Hematopoietic multipotent progenitor cell treated with erythropoietin and hydrocortisone succinate and interleukin-3 and kit ligand, for 4 days (in vitro differentiated cells): Measurements from ENCODE around the gene EPC2.
"Not testable (repeated sequence)": the region's sequence is repeated elsewhere in the genome, so short reads cannot be mapped to it uniquely, and the experiment has no call there.

ENCODE experiments used
- DNase-seq: peaks from one replicate; pipeline ENCODE4 v3.0.0-alpha.2; 2015

The EPC2 gene

DNA sequence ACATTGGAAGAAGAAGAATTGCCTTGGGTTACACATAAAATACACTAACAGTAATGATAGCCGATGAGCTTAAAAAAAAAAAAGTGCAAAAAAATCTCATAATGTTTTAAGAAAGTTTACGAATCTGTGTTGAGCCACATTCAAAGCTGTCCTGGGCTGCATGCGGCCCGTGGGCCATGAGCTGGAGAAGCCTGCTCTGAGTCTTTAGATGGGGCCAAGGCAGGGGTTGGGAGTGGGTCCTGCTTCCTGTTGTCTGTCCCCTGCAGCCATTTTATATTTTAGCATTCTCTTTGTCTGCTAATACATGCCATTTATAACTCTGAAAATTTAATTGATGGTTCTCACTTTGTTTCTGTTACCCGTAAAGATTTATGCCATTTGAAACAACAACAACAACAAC lies 93.2 kb downstream of the EPC2 start:
- DNase-seq, result no peak

DNA sequence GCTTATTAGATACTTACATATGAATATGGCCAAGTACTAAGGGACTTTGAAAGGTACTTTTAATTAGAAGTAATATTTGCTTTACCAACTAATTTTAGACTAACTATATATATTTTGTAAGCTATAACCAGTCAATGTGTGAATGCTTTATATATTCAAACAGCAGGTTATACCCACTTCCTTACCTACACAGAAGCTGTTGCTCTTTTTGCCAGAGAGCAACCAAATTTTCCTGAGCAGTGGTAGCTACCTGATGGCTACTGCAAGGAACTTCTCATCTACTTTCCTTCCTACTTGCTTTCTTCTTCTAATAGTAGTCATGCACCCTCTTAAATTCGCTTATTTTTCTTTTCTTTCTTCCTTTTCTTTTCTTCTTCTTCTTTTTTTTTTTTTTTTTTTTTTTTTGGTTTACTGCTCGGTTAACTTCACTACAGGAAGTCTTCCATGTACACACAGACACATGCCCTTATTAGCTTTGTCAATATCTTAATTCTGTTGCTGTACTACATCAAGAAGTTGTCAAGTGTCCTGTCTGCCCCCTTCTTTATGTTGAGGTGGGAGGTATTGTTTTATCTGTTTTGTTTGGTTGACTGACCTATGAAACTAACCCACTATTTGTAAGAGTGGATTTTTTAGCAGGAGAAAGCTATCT lies 95.0 kb downstream of the EPC2 start:
- no peak for DNase-seq

DNA sequence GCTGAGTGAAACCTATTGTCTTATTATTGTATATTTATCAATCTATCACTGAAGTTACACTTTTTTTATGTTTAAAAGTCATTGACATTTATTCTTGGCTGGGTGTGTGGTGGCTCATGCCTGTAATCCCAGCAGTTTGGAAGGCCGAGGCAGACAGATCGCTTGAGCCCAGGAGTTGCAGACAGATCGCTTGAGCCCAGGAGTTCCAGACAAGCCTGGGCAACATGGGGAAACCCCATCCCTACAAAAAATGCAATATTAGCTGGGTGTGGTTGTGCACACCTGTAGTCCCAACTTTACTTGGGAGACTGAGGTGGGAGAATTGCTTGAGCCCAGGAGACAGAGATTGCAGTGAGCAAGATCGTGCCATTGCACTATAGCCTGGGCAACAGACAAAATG lies 97.8 kb downstream of the EPC2 start:
- DNase-seq, result no peak

DNA sequence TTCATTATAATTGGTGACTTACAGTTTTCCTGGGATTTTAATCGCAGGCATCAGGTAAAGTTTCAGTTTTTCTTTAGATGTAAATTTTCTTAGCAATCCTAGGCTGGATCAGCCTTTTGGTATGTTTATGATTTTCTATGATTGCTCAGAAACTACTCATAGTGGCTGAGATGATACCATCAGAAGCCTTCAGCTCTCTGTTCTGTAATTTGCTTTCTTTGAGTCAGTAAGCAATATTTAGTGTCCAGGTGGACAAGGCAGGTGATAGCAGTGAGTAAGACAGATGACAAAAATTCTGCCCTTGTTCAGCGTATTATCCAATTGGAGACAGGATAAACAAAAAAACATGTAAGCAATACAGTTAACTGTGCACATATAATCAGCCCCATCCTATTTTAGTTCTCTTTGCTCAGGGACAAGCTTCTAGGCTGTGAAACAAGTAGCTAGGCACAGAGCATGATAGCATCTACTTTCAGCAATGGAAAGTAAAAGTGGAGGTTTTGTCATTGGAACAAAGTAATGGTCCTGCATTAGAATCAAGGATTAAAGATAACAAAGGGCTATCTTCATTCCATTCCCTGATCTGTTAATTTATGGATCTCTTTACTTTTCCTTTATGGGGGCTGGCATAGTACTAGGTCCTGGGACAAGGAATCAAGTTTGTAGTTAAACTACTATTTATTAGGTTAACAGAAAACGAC lies 100.8 kb downstream of the EPC2 start:
- DNase-seq, result no peak

DNA sequence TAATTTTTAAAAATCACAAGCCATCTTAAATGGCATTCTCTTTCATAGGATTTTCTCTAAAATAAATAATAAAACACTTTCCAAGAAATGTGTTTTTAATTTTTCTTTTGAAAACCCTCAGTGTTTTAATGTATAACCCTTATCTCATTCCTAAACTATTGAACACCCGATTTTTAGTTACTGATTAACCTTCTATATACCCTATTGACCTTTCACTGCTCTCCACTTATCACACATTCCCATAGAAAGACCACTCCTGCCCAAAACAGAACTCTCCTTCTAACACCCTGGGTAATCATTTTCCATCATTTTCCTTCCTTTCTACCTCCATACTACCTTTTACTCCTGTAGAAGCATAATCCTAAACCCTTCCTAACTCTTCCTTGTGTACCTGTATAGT lies 102.4 kb downstream of the EPC2 start:
- DNase-seq, result no peak

DNA sequence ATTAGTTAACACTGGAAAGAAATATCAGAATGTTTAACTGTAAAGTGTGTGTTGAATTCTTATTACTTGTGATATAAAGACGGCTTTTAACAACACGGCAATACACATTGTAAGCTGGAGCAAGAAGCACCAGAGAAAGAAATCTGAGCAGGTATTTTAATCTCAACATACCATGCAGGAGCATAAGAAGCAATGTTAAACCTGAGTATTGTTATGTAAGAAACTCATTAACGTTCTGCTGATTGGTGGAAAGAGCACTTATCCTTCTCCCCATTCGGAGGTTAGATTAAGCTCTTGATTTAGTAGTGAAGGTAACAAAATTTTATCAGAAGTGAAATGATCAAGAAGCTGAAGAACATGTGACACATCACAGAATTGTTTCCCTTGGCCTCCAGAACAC lies 107.4 kb downstream of the EPC2 start:
- no peak for DNase-seq

DNA sequence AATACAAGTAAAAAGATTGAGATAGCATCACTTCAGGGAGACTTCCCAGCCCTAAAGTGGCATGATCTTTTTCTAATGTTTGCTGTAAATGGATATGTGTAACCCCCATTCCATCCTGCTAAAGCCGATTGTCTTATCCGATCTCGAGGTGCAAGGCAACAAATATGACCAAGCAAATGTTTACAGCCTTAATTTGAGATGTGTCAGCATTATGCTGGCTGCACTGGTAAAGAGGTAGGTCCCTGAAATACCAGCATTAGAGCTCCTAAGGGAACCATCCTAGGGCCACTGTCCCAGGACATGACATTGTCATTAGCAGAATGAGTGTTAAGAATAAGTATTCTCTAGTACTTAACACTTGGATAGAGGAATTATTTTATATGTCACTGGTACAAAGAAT lies 108.4 kb downstream of the EPC2 start:
- no peak for DNase-seq

DNA sequence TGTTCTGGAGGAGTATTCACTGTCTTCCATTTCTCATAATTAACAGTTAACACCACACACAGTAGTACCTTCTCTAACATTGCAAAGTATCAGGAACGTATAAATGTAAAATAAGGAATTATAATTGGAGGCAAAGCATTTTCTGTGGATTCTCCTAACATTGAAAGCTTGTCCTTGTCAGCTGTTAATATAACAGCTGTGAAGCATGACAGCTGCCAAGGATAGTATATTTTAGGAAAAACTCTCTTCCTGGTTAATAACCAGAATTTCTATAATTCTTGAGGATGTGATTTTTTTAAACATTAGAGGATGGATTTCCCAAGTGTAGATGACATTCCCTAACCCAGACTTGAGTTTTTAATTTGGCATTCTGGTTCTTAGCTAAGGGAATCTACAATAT lies 110.3 kb downstream of the EPC2 start:
- no peak for DNase-seq

DNA sequence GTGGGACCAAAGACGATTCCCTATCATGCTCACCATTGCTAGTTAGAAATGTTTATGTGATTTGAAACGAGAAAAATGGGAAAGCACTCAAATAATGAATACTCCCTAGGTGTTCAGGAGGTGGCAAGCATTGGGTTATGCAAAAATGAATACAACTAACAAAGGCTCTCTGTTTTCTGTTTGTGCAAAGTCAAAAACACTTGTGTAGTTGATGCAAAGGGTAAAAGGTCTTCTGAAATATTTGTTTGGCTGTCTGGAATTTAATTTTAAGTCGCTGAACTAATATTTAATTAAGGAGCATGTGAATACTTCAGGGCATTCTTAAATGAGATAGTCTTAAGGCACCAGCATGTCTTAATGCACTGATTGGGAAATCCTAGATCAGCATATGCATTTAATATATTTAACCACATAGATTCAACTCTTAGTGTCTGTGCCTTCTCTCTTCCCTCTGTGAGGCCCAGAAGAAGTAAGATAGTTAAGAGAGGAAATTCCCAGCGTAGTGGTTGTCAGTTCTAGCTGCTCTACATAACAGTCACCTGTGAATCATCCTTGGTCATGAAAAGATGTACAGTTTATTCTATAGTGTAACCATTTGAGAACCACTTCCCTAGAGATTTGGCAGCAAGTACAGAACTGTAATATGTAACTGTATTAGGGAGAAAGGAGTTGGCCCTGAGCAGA lies 111.9 kb downstream of the EPC2 start:
- DNase-seq, result no peak

DNA sequence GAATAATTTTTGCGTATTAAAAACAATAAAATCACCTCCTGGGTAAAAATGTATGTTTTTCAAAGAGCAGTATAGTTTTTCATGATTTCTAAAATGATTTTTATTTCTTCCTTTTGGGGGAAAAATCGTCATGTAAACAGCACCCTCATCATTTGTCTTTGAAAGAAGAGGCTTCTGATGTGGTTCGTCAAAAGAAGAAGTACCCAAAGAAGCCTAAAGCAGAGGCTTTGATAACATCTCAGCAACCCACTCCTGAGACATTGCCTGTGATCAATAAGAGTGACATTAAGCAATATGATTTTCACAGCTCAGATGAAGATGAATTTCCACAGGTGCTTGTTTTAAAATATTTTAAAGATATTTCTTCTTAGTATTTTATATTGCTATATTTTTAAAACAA lies 120.3 kb downstream of the EPC2 start:
- DNase-seq, result peak; percentile 33

DNA sequence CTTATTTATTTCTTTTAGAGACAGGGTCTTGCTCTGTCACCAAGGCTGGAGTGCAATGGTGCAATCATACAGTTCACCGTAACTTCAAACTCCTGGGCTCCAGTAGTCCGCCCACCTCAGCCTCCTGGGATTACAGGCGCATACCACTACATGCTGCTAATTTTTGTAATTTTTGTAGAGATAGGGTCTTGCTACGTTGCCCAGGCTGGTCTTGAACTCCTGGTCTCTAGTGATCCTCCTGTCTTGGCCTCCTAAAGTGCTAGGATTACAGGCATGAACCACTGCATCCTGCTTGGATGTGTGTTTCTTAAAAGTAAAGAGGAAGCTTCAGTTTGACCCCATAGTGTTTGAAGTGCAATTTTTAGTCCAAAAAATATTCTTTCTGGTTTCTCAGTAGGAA lies 125.5 kb downstream of the EPC2 start:
- no peak for DNase-seq

DNA sequence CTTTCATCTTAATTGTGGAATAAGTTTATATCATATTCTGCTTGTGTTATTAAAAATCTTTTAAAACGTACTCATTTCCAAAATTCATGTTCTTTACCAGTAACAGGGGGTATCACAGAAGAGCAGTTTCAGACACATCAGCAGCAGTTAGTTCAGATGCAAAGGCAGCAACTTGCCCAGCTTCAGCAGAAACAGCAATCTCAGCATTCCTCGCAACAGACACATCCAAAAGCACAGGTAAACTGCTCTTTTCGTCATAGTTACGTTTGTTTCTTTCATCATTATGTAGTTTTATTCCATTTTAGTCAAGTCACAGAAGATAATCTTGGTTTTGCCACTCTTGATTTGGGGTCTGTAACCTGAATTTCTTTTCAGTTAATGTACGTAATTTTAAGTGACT lies 137.0 kb downstream of the EPC2 start:
- no peak for DNase-seq

DNA sequence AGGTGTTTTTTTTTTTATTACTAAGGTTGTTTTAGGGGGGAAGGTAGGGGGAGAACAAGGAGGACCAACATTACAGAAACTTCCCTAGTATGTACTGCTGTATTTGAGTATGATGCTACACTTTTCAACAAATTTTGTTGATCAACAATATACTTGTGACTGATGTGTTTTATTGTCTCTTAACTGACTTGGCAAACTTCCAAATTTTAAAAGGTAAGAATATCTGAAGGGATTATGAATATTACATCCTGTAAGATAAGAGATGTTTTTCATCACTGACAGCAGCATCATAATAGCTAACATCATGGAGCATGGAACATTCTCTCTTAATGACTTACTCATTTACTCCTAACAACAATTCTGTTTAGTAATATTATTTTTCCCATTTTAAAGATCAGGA lies 144.5 kb downstream of the EPC2 start:
- DNase-seq, result no peak

DNA sequence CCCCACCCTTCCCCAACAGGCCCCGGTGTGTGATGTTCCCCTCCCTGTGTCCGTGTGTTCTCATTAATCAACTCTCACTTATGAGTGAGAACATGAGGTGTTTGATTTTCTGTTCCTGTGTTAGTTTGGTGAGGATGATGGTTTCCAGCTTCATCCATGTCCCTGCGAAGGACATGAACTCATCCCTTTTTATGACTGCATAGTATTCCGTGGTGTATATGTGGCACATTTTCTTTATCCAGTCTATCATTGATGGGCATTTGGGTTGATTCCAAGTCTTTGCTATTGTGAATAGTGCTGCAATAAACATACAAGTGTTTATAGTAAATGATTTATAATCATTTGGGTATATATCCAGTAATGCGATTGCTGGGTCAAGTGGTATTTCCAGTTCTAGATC lies 145.6 kb downstream of the EPC2 start:
- DNase-seq, result not testable (repeated sequence)

DNA sequence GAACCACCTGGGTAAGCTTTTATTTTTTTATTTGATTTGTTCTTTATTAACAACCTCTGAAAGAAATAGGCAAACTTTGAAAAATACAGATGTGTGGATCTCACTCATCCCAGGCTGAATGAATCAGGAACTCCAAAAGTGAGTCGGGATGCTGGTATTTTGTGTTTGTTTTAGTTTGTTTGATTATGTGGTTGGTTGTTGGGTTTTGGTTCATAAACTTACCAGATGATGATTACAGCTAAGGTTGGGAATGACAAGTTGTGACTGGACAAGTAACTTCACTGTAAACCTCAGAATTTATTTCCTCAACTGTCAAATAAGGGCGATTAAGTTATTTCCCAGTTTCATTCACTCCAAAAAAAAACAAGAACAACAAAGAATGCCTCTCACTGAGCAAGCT lies 150.0 kb downstream of the EPC2 start:
- DNase-seq, result no peak

DNA sequence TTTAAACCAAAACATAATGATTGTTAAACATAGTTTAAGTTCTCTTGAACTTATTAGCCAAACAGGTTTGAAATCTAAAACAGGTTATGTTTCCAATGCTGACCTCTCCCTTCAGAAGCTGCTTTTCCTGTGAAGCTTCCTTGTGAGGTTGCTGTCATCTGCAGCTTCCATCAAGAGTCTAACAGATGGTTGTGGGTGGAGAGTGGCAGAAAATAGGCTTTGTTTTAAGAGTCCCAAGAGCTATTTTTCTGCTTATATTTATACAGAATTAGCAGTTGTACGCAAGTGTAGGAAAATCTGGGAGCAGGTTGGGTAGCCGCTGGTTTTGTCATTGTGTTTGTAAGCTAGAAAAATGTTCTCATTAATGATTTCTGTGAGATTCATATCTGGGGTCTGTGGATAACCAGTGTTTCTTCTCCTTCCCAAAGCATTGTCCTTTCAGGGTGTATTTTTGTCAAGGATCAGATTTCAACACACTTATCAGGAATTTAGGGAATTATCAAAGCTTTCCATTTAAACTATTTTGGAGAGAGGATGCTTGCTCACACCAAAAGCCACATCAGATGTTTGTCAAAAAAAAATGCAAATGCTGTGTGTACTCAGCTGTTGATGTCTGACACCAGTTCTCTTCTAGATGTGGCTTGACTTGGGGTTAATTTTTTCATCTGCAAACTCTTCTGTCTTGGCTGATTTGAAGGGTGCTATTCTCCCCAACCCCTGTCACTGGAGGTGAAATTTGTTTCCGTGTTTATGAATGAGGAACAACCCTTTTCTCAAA lies 152.4 kb downstream of the EPC2 start:
- no peak for DNase-seq

DNA sequence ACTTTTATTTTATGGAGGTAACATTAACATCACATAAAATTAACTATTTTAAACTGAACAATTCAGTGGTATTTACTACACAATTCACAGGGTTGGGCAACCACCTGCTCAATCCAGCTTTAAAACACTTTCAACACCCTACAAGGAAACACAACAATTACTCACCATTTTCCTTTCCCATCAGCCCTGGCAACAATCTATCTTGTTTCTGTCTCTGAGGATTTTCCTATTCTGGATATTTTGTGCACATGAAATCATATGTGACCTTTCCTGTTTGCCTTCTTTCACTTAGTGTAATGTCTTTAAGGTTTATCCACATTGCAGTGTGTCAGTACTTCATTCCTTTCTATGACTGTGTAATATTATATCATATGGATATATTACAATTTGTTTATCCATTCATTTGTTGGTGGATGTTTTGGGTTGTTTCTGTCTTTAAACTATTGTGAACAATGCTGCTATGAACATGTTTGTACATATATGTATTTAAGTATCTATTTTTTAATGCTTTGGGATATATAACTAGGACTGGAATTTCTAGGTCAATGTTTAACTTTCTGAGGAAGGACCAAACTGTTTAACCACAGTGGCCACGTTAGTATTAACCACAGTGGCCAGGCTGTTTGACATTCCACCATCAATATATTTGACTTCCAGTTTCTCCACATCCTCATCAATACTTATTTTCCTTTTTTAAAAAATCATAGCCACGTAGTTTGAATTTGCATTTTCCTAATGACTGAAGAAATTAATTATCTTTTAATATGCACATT lies 158.1 kb downstream of the EPC2 start:
- DNase-seq, result no peak

DNA sequence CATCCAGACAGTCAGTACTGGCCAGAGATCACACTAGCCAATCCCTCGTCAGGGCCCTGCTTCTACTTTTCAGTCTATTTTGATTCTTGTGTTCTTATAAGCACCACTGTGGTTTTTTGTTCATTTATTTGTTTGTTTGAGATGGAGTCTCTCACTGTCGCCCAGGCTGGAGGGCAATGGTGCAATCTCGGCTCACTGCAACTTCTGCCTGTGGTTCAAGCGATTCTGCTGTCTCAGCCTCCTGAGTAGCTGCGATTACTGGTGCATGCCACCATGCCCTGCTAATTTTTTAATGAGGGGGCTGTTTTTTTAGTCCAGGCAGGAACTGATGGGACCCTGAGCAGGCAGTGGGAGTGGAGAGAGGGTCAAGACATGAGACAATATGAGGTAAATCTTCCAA lies 165.5 kb downstream of the EPC2 start:
- DNase-seq, result no peak

DNA sequence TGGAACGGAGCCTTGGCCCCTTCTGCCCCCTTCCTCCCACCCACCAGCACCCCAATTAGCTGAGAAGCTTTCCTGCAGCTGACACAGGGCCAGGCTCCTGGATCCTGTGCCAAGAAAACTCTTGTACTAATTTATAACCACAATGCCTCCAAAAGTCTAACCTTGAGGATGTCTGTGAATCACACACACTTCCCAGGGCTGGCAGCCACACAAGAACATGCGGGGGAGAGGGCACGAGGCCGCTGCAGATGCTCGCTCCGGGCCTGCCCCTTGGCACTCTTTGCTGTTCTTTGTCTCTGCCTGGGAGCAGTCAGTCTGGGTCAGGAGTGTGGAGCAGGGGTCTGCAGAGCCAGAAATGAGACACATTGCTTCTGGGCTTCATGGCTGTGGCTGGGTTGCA lies 167.8 kb downstream of the EPC2 start:
- no peak for DNase-seq

DNA sequence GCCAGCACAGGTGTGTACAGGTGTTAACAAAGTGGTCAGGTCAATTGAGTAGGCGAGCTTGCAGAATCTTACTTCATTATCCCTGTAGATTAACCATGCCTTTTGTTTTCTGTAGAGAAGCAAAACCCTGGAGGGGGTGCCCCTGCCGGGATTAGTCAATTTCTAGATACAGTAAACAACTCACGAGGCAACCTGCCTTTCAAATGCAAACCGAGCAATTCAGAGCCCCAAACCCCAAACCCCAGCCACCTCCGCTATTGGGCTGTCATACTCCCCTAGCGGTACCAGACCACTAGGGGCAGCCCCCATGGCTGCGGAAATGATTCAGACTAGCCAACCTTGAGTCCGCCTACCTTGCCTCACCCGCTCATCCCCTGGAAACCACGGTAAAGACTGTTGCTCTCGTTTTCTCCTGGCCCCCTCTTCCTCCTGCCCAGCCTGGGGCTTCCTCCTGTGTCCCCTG lies 169.1 kb downstream of the EPC2 start:
- DNase-seq, result peak; percentile 10

DNA sequence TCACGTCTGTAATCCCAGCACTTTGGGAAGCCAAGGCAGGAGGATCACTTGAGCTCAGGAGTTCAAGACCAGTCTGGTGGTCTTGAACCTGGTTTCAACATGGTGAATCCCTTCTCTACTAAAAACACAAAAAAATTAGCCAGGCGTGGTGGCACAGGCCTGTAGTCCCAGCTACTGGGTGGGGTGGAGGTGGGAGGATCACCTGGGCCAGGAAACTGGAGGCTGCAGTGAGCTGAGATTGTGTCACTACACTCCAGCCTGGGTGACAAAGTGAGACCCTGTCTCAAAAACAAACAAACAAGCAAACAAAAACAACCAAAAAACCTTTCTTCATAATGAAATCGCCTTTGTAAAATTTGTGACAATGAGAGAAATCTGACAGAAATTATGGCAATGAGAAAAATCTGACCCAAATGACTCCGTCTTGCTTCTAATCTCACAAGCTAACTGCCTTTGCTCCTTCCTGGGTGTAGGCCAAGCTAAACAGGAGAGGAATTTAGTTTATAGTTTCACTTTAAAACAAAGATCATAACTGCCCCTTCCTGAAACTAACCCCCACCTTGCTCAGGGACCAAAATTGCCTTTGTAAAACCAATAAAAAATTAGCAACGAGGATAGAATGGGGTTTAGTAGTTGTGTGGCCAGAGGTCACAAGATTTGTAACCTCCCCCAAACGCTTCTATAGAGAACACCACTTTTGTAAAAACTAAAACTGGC lies 169.8 kb downstream of the EPC2 start:
- no peak for DNase-seq

DNA sequence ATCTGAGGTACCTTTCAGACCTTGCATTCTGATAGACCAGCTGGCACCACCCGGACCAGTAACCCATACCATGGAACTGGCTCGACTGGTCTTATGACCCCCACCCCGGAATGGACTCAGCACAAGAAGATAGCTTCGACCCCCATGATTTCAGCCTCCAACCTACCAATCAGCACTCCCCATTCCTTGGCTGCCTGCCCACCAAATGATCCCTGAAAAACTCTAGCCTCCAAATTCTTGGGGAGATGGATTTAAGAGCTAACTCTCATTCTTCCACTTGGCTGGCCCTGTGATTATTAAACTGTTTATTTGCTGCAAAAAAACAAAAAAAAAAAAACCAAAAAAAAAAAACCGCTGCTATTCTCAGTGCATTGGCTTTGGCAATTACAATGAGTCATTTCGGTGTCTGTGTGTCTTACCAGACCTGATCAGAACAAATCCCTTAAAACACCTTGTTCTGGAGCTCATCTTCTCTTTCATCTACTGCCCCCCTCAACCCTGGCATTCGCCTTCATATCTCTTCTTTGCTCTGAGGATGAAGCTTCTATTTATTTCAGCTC lies 170.4 kb downstream of the EPC2 start:
- no peak for DNase-seq
